ENCODE data around the gene AK4. TPM values are rescaled to one million over a fixed set of nuclear protein-coding genes. Genes with fewer than 3 reads are reported as not detected.

AK4 gene
- total RNA-seq (ENCODE audit: low replicate concordance), result 31.3 and 32.6 TPM in 2 replicates

DNA sequence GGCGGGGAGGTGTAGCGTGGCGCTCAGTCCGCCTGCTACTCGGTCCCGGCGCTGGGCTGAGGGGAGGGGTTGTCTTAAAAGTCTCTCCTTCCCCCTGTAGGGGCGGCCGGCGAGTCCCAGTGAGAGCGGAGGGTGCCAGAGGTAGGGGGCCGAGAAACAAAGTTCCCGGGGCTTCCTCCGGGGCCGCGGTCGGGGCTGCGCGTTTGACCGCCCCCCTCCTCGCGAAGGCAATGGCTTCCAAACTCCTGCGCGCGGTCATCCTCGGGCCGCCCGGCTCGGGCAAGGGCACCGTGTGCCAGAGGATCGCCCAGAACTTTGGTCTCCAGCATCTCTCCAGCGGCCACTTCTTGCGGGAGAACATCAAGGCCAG lies at the start of gene AK4:
Gene AK4 (plus strand): TSS at position 26 of the 370 bp plus-strand sequence. CDS start 205 bp downstream, at position 231.

Other genes with a start within 250 kb of the AK4 start
- 84.7 and 211 TPM in 2 replicates for gene JAK1, start 181.7 kb upstream of the AK4 start, total RNA-seq (ENCODE audit: low replicate concordance)
- 1.8 and 3.1 TPM in 2 replicates for gene DNAJC6, start 161.3 kb downstream of the AK4 start, total RNA-seq (ENCODE audit: low replicate concordance)

Measured in smooth muscle cell of the coronary artery (primary cell).